Stimulated activated CD4-positive, alpha-beta T cell treated with anti-CD3 and anti-CD28 coated beads, Interleukin-2, amount 100 ng/mL, for 24 hours (primary cell): ENCODE data around the gene SELPLG.
"Not testable (repeated sequence)": the region's sequence is repeated elsewhere in the genome, so short reads cannot be mapped to it uniquely, and the experiment has no call there.

Experiments used
- DNase-seq, 2 donors: peaks; one replicate each; pipeline ENCODE4 v3.0.0-alpha.2; 2020

The SELPLG gene

GRCh38 chr12:108637222-108637971 lies 3.7 kb upstream of the SELPLG start:
- DNase-seq = no peak

GRCh38 chr12:108635997-108636808 lies 2.5 kb upstream of the SELPLG start:
- no peak for DNase-seq

GRCh38 chr12:108635201-108635996 lies 1.7 kb upstream of the SELPLG start:
- peak; percentile 56 to 58 for DNase-seq

- DNase-seq = peak; percentile 54 to 59
These were observed 652 bp upstream of the SELPLG start for GRCh38 chr12:108634341-108634751.

- DNase-seq = peak in 1 of 2 donors; percentile 11
These were observed 587 bp downstream of the SELPLG start for GRCh38 chr12:108633081-108633533.

GRCh38 chr12:108631261-108631660 lies 2.4 kb downstream of the SELPLG start:
- not testable (repeated sequence) for DNase-seq

GRCh38 chr12:108630481-108631207 lies 3.0 kb downstream of the SELPLG start:
- peak in 1 of 2 donors; percentile 17 for DNase-seq

- peak; percentile 63 to 67 for DNase-seq
These were observed 3.7 kb downstream of the SELPLG start for GRCh38 chr12:108629824-108630476.

GRCh38 chr12:108629151-108629550 lies 4.5 kb downstream of the SELPLG start:
- peak in 1 of 2 donors; percentile 20 for DNase-seq

- no peak for DNase-seq
These were observed 6.4 kb downstream of the SELPLG start for GRCh38 chr12:108627134-108627920.

GRCh38 chr12:108625228-108625627 lies 8.5 kb downstream of the SELPLG start:
- DNase-seq = no peak

GRCh38 chr12:108623577-108623976 lies 10.1 kb downstream of the SELPLG start:
- no peak for DNase-seq

GRCh38 chr12:108622921-108623514 lies 10.7 kb downstream of the SELPLG start:
- no peak for DNase-seq

GRCh38 chr12:108622421-108622820 lies 11.3 kb downstream of the SELPLG start:
- no peak for DNase-seq

GRCh38 chr12:108621161-108621560 lies 12.5 kb downstream of the SELPLG start:
- DNase-seq = no peak

- DNase-seq = no peak
These were observed 13.3 kb downstream of the SELPLG start for GRCh38 chr12:108620236-108620879.

- no peak for DNase-seq
These were observed 14.1 kb downstream of the SELPLG start for GRCh38 chr12:108619369-108620160.

- not testable (repeated sequence) for DNase-seq
These were observed 14.8 kb downstream of the SELPLG start for GRCh38 chr12:108618953-108619274.
